CD4-positive, alpha-beta T cell (primary cell): ENCODE data around the gene XYLT1. TPM values are rescaled to one million over a fixed set of nuclear protein-coding genes. Genes with fewer than 3 reads are reported as not detected.

Experiments
- ATAC-seq: fragments of 200-7000 bp; cut with Tn5 transposase; one replicate; pipeline ENCODE4 v1.10.0; 2022; ENCODE audit warnings: mild to moderate bottlenecking; ENCODE audit not compliant: poor library complexity
- CTCF ChIA-PET: fragments of 350-600 bp; sonication (Branson Sonifier 250); formaldehyde crosslinking; loops from one replicate; lab custom pipeline; 2021; ENCODE audit warnings: antibody characterized with exemption, inconsistent platforms; lab: Charles Lee
- POLR2A ChIA-PET: fragments of 350-600 bp; sonication (Branson Sonifier 250); formaldehyde crosslinking; loops from one replicate; lab custom pipeline; 2021; ENCODE audit warnings: antibody characterized with exemption, inconsistent platforms; lab: Charles Lee
- DNase-seq, 14 experiments: peaks; one replicate each; pipeline ENCODE4 v3.0.0-alpha.2; 2013 to 2020; ENCODE audit warnings: mixed read lengths in 2 of 14
- H3K27ac ChIP-seq, 2 donors: one replicate each; pipeline versions ENCODE4 v1.5.1 to v1.7.0; 2013; ENCODE audit warnings: low read length in 2 of 2, low read depth in 1 of 2, mild to moderate bottlenecking in 1 of 2
- H3K27me3 ChIP-seq, 2 experiments: 1 replicate in 1 of 2; 2 replicates in 1 of 2; pipeline versions ENCODE4 v1.6.1 to v1.7.0; 2013; ENCODE audit warnings: low read length in 2 of 2, control low read depth in 1 of 2, mild to moderate bottlenecking in 1 of 2, moderate library complexity in 1 of 2; ENCODE audit not compliant: insufficient read depth in 2 of 2, control insufficient read depth in 1 of 2
- H3K36me3 ChIP-seq: one replicate; pipeline ENCODE4 v1.6.1; 2013; ENCODE audit warnings: low read length, control low read depth; ENCODE audit not compliant: insufficient read depth
- H3K4me1 ChIP-seq: one replicate; pipeline ENCODE4 v1.6.1; 2013; ENCODE audit warnings: low read length, control low read depth; ENCODE audit not compliant: insufficient read depth
- H3K4me3 ChIP-seq: one replicate; pipeline ENCODE4 v1.5.1; 2013; ENCODE audit warnings: mild to moderate bottlenecking, low read length, moderate library complexity
- H3K9me3 ChIP-seq, 2 experiments: 1 replicate in 1 of 2; 2 replicates in 1 of 2; pipeline versions ENCODE4 v1.6.1 to v1.7.0; 2013; ENCODE audit warnings: low read length in 2 of 2, mild to moderate bottlenecking in 2 of 2, control low read depth in 1 of 2, moderate library complexity in 1 of 2; ENCODE audit not compliant: control insufficient read depth in 1 of 2, insufficient read depth in 1 of 2
- H3K27ac Mint-ChIP-seq: one replicate; pipeline ENCODE4 v1.8.0; 2020; ENCODE audit warnings: mixed read lengths
- H3K27me3 Mint-ChIP-seq: one replicate; pipeline ENCODE4 v1.8.0; 2021; ENCODE audit warnings: mixed read lengths
- H3K36me3 Mint-ChIP-seq: one replicate; pipeline ENCODE4 v1.8.0; 2021; ENCODE audit warnings: low read depth, mixed read lengths
- H3K4me1 Mint-ChIP-seq: one replicate; pipeline ENCODE4 v1.8.0; 2021; ENCODE audit warnings: low read depth, mixed read lengths
- H3K4me3 Mint-ChIP-seq: one replicate; pipeline ENCODE4 v1.8.0; 2020; ENCODE audit warnings: mild to moderate bottlenecking, mixed read lengths
- H3K9me3 Mint-ChIP-seq: one replicate; pipeline ENCODE4 v1.8.0; 2020; ENCODE audit warnings: mixed read lengths
- CTCF ChIP-seq: fragments of 200-600 bp; IDR thresholded peaks from one replicate; pipeline ENCODE4 v1.8.0; 2022; ENCODE audit warnings: antibody characterized with exemption, mild to moderate bottlenecking
- intact Hi-C, 2 experiments: fragments of 100-400 bp; cut with DNase I in 1 of 2; cut with micrococcal nuclease in 1 of 2; formaldehyde crosslinking; loops; one replicate each; pipeline versions ENCODE4 v1.15.1 to v1.9.0; 2023 to 2025; cut with DNase I, micrococcal nuclease
- total RNA-seq, 174 experiments: library from RNA in 2 of 174; stranded (reverse) in 2 of 174; gene quantifications; one replicate each; pipeline ENCODE4 v1.2.3 and lab custom pipeline; 2021 to 2026

The XYLT1 gene
- total RNA-seq, 2 experiments from 2014 or later = 26.0 to 27.1 TPM

DNA sequence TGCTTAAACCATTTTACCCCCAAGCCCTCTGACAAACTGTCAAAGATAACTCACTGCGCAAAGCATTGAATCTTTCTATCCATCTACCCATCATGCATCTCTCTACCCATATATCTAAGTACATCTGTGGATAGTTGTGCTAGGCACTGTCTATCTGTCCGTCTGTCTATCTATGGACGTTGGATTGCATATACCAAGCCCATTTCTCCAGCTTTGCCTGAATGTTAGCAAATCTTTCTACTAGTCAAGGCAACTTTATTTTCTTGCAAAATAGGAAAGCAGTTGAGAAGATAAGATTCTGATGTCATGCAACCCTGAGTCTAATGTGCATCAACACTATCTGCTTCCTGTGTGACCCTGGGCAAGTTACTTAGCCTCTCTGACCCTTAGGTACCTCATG, 117.2 kb downstream of the XYLT1 start:
- no peak overlapping the region for H3K4me3 ChIP-seq
- TF ChIP-seq CTCF = no peak
- H3K27me3 Mint-ChIP-seq = no peaks in the 10 kb centered on the region
- ChIA-PET CTCF (no interaction called here), POLR2A (interaction anchor here (1.6 kb wide), 1 partner anchor 16 kb away, joined by 7 read pairs; no protein-coding TSS in a partner anchor)
- no peaks in the 10 kb centered on the region for H3K9me3 ChIP-seq
- intact Hi-C loops = loop anchor here in 1 of 2 experiments (5.0 kb wide), 1 partner anchor 224 kb away; no protein-coding TSS in a partner anchor
- no peak overlapping the region for H3K4me3 Mint-ChIP-seq
- DNase-seq (no peak), ATAC-seq (no peak)
- peaks cover 66% of the 10 kb centered on the region for H3K4me1 Mint-ChIP-seq
- H3K36me3 Mint-ChIP-seq = peaks cover 23% of the 10 kb centered on the region
- H3K27ac Mint-ChIP-seq = no peak overlapping the region
- H3K4me1 ChIP-seq = peaks cover 46% of the 10 kb centered on the region
- peaks cover 20% of the 10 kb centered on the region for H3K36me3 ChIP-seq
- H3K9me3 Mint-ChIP-seq = no peaks in the 10 kb centered on the region
- no peak overlapping the region for H3K27ac ChIP-seq
- no peaks in the 10 kb centered on the region for H3K27me3 ChIP-seq

DNA sequence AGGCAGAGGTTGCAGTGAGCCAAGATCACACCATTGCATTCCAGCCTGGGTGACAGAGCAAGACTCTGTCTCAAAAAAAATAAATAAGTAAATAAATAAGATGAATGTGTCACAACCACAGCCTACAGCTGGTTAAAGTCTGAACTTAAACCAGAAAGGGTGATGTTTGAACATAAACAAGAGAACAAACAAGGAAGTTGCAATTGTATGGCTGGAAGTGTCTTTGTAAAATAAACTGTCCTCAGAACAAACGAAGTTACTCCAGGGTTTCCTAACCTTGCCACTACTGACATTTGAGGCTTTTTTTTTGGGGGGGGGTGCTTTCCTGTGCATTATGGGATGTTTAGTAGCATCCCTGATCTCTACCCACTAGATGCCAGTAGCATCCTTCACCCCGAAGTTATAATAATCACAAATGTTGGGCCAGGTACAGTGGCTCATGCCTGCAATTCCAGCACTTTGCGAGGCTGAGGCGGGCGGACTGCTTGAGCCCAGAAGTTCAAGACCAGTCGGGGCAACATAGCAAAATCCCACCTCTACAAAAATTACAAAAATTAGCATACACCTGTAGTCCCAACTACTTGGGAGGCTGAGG, 119.2 kb downstream of the XYLT1 start:
- peak in 1 of 14 experiments; percentile 52 for DNase-seq
- H3K27me3 Mint-ChIP-seq = no peaks in the 10 kb centered on the region

DNA sequence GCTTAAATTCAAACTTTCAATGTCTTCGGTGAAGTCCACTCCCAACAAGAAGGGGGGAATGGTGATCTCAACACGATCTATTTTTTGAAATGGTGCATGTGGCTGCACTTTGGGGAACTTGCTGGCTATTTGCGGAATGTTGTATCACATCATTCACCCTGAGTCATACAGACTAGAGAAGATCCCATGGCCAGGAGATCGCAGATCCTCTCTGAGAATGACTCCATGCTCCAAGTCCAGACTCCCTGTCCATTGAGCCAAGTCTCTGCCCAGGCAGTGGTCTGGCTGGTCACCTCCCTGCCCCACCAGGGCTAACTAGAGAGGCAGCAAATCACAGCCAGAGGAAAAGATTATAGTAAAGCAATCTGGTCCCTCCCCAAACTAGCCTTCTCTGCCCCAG, 120.6 kb downstream of the XYLT1 start:
- Histone ChIP-seq H3K27me3 (no peaks in the 10 kb centered on the region), H3K27ac (no peak overlapping the region), H3K36me3 (peaks cover 16% of the 10 kb centered on the region), H3K9me3 (no peaks in the 10 kb centered on the region), H3K4me1 (peaks cover 60% of the 10 kb centered on the region), H3K4me3 (no peak overlapping the region)
- intact Hi-C loops = loop anchor here in 1 of 2 experiments (5.0 kb wide), 1 partner anchor 227 kb away; no protein-coding TSS in a partner anchor
- DNase-seq (peak in 2 of 14 experiments; percentile 53 to 61), ATAC-seq (no peak)
- no peak for TF ChIP-seq CTCF
- Mint-ChIP-seq H3K4me3 (no peak overlapping the region), H3K27me3 (no peaks in the 10 kb centered on the region), H3K9me3 (no peaks in the 10 kb centered on the region), H3K27ac (no peak overlapping the region), H3K36me3 (peaks cover 15% of the 10 kb centered on the region), H3K4me1 (peaks cover 69% of the 10 kb centered on the region)
- CTCF ChIA-PET = no interaction called here
- POLR2A ChIA-PET = interaction anchor here (1.0 to 1.2 kb wide), 2 partner anchors 19 to 131 kb away, joined by 3 read pairs; no protein-coding TSS in a partner anchor

More for the DNA sequence above, 119.2 kb downstream of the XYLT1 start:
- CTCF ChIA-PET = interaction anchor here (0.7 to 0.8 kb wide), 2 partner anchors 98 to 103 kb away, joined by 3 to 4 read pairs; no protein-coding TSS in a partner anchor
- POLR2A ChIA-PET = no interaction called here
- Mint-ChIP-seq H3K9me3 (no peaks in the 10 kb centered on the region), H3K4me3 (no peak overlapping the region), H3K27ac (no peak overlapping the region), H3K36me3 (peaks cover 15% of the 10 kb centered on the region), H3K4me1 (peaks cover 71% of the 10 kb centered on the region)
- no peak overlapping the region for H3K27ac ChIP-seq
- peak; percentile 62 for ATAC-seq
- intact Hi-C loops = loop anchor here in 1 of 2 experiments (5.0 kb wide), 1 partner anchor 226 kb away; no protein-coding TSS in a partner anchor
- peaks cover 20% of the 10 kb centered on the region for H3K36me3 ChIP-seq
- H3K9me3 ChIP-seq = no peaks in the 10 kb centered on the region
- H3K4me1 ChIP-seq = peaks cover 50% of the 10 kb centered on the region
- no peak for TF ChIP-seq CTCF
- H3K4me3 ChIP-seq = no peak overlapping the region
- no peaks in the 10 kb centered on the region for H3K27me3 ChIP-seq
